IMR-90 (cell line): ENCODE measurements around the gene ADAM23. TPM values are rescaled to one million over a fixed set of nuclear protein-coding genes. Genes with fewer than 3 reads are reported as not detected.

Experiments
- ATAC-seq: fragments of 200-7000 bp; cut with Tn5 transposase; 2 replicates; pipeline ENCODE4 v1.9.1; 2020; ENCODE audit warnings: low read depth, mild to moderate bottlenecking, moderate library complexity
- BruUV-seq: library from RNA; stranded (reverse); fragments of 400-500 nt; replicated peaks from 2 replicates; lab custom pipeline; 2021; lab: Mats Ljungman, UMichigan
- CTCF ChIA-PET: fragments of 300-600 bp; formaldehyde crosslinking; extraction: SDS; loops from one replicate; lab custom pipeline; 2021; ENCODE audit warnings: antibody characterized with exemption; lab: Yijun Ruan, JAX
- POLR2A ChIA-PET: fragments of 300-600 bp; sonication (Branson Sonifier 250); formaldehyde crosslinking; loops from one replicate; lab custom pipeline; 2022; ENCODE audit warnings: antibody characterized with exemption; ENCODE audit not compliant: unreplicated experiment; lab: Charles Lee
- DNase-seq: peaks from one replicate; pipeline ENCODE4 v3.0.0; 2013
- H2AFZ ChIP-seq: replicated peaks from 2 replicates; pipeline ENCODE3; 2013; ENCODE audit warnings: low read length, mild to moderate bottlenecking; ENCODE audit not compliant: poor library complexity
- H2AK5ac ChIP-seq: 2 replicates; pipeline ENCODE4 v1.6.1; 2013; ENCODE audit warnings: low read depth, low read length, inconsistent platforms
- H2AK9ac ChIP-seq: replicated peaks from 2 replicates; pipeline ENCODE3; 2013; ENCODE audit warnings: mild to moderate bottlenecking, low read depth, low read length, moderate library complexity; ENCODE audit not compliant: poor library complexity
- H2BK120ac ChIP-seq: 2 replicates; pipeline ENCODE4 v1.6.1; 2013; ENCODE audit warnings: low read depth, low read length, inconsistent platforms
- H2BK15ac ChIP-seq: 3 replicates; pipeline ENCODE4 v1.6.1; 2013; ENCODE audit warnings: low read depth, low read length, inconsistent platforms
- H2BK20ac ChIP-seq: 2 replicates; pipeline ENCODE4 v1.6.1; 2013; ENCODE audit warnings: low read depth, mild to moderate bottlenecking, inconsistent platforms, low read length, moderate library complexity
- H2BK5ac ChIP-seq: 2 replicates; pipeline ENCODE4 v1.6.1; 2013; ENCODE audit warnings: mild to moderate bottlenecking, low read depth, low read length, inconsistent platforms; ENCODE audit not compliant: poor library complexity, severe bottlenecking
- H3K14ac ChIP-seq: replicated peaks from 2 replicates; pipeline ENCODE4 v1.6.1; 2013; ENCODE audit warnings: low read depth, low read length, inconsistent platforms
- H3K18ac ChIP-seq: 2 replicates; pipeline ENCODE4 v1.6.1; 2013; ENCODE audit warnings: low read depth, low read length, control low read depth
- H3K23ac ChIP-seq: 2 replicates; pipeline ENCODE4 v1.6.1; 2013; ENCODE audit warnings: low read depth, low read length, inconsistent platforms
- H3K27ac ChIP-seq: 2 replicates; pipeline ENCODE4 v1.5.1; 2013; ENCODE audit warnings: mild to moderate bottlenecking, control low read depth, low read length; ENCODE audit not compliant: insufficient read depth
- H3K27me3 ChIP-seq: 2 replicates; pipeline ENCODE4 v1.6.1; 2013; ENCODE audit warnings: low read length; ENCODE audit not compliant: control insufficient read depth, insufficient read depth
- H3K36me3 ChIP-seq: 2 replicates; pipeline ENCODE4 v1.6.1; 2013; ENCODE audit warnings: low read length, mixed read lengths; ENCODE audit not compliant: control insufficient read depth, insufficient read depth
- H3K4ac ChIP-seq: 2 replicates; pipeline ENCODE4 v1.6.1; 2013; ENCODE audit warnings: low read depth, low read length, inconsistent platforms
- H3K4me1 ChIP-seq: 2 replicates; pipeline ENCODE4 v1.6.1; 2013; ENCODE audit warnings: low read length, mixed read lengths; ENCODE audit not compliant: control insufficient read depth, insufficient read depth
- H3K4me2 ChIP-seq: 2 replicates; pipeline ENCODE4 v1.6.1; 2013; ENCODE audit warnings: low read depth, mild to moderate bottlenecking, control low read depth, low read length, moderate library complexity
- H3K4me3 ChIP-seq: 2 replicates; pipeline ENCODE4 v1.5.1; 2013; ENCODE audit warnings: low read depth, mild to moderate bottlenecking, control low read depth, low read length, moderate library complexity; ENCODE audit not compliant: insufficient read depth
- H3K56ac ChIP-seq: 2 replicates; pipeline ENCODE4 v1.6.1; 2013; ENCODE audit warnings: low read length, inconsistent platforms; ENCODE audit not compliant: insufficient read depth; ENCODE audit errors: extremely low read depth
- H3K79me1 ChIP-seq, 2 experiments: 2 replicates each; pipeline ENCODE4 v1.6.1; 2013; ENCODE audit warnings: low read length in 2 of 2, inconsistent platforms in 1 of 2, low read depth in 1 of 2
- H3K9ac ChIP-seq: 2 replicates; pipeline ENCODE4 v1.6.1; 2013; ENCODE audit warnings: low read depth, low read length, control low read depth
- H3K9me1 ChIP-seq: 2 replicates; pipeline ENCODE4 v1.6.1; 2013; ENCODE audit warnings: low read length, inconsistent platforms; ENCODE audit not compliant: insufficient read depth
- H3K9me3 ChIP-seq: 2 replicates; pipeline ENCODE4 v1.6.1; 2013; ENCODE audit warnings: low read length; ENCODE audit not compliant: control insufficient read depth, insufficient read depth
- H4K20me1 ChIP-seq: 2 replicates; pipeline ENCODE4 v1.6.1; 2013; ENCODE audit warnings: low read length, inconsistent platforms; ENCODE audit not compliant: insufficient read depth
- H4K5ac ChIP-seq: 2 replicates; pipeline ENCODE4 v1.6.1; 2013; ENCODE audit warnings: mild to moderate bottlenecking, low read depth, low read length, control low read depth
- H4K8ac ChIP-seq, 2 experiments: 2 replicates each; pipeline ENCODE4 v1.6.1; 2013; ENCODE audit warnings: low read depth in 2 of 2, low read length in 2 of 2, control low read depth in 1 of 2, inconsistent platforms in 1 of 2
- H4K91ac ChIP-seq: 2 replicates; pipeline ENCODE4 v1.6.1; 2013; ENCODE audit warnings: low read depth, low read length, inconsistent platforms; ENCODE audit not compliant: insufficient read depth
- BHLHE40 ChIP-seq: fragments of 150-350 bp; IDR thresholded peaks from 2 replicates; pipeline ENCODE4 v1.6.1; 2016; ENCODE audit warnings: mild to moderate bottlenecking, low read depth, low read length
- CEBPB ChIP-seq: IDR thresholded peaks from 2 replicates; pipeline ENCODE4 v1.6.1; 2012; ENCODE audit warnings: low read depth, low read length, improper control_type of control experiment
- CHD1 ChIP-seq: IDR thresholded peaks from 2 replicates; pipeline ENCODE4 v1.6.1; 2012; ENCODE audit warnings: low read depth, low read length, improper control_type of control experiment
- FOS ChIP-seq: fragments of 150-350 bp; IDR thresholded peaks from 2 replicates; pipeline ENCODE4 v1.6.1; 2016; ENCODE audit warnings: low read depth, low read length
- MAFK ChIP-seq: IDR thresholded peaks from 2 replicates; pipeline ENCODE4 v1.6.1; 2012; ENCODE audit warnings: low read depth, low read length, improper control_type of control experiment
- MAZ ChIP-seq: IDR thresholded peaks from 2 replicates; pipeline ENCODE4 v1.6.1; 2012; ENCODE audit warnings: low read depth, mild to moderate bottlenecking, low read length, improper control_type of control experiment, moderate library complexity, borderline replicate concordance
- MXI1 ChIP-seq: IDR thresholded peaks from 2 replicates; pipeline ENCODE4 v1.6.1; 2012; ENCODE audit warnings: low read depth, mild to moderate bottlenecking, low read length, moderate library complexity, borderline replicate concordance
- NFE2L2 ChIP-seq: fragments of 150-350 bp; IDR thresholded peaks from 2 replicates; pipeline ENCODE4 v1.6.1; 2016; ENCODE audit warnings: low read depth, mild to moderate bottlenecking, low read length
- POLR2A ChIP-seq: IDR thresholded peaks from 2 replicates; pipeline ENCODE4 v1.6.1; 2012; ENCODE audit warnings: mild to moderate bottlenecking, low read depth, low read length
- RAD21 ChIP-seq: IDR thresholded peaks from 2 replicates; pipeline ENCODE4 v1.6.1; 2012; ENCODE audit warnings: low read length, improper control_type of control experiment
- RCOR1 ChIP-seq: IDR thresholded peaks from 2 replicates; pipeline ENCODE4 v1.6.1; 2012; ENCODE audit warnings: mild to moderate bottlenecking, low read length, improper control_type of control experiment; ENCODE audit not compliant: insufficient replicate concordance
- RFX5 ChIP-seq: IDR thresholded peaks from 2 replicates; pipeline ENCODE4 v1.8.0; 2012; ENCODE audit warnings: low read depth, mild to moderate bottlenecking, low read length, moderate library complexity
- SMC3 ChIP-seq: fragments of 150-350 bp; IDR thresholded peaks from 2 replicates; pipeline ENCODE4 v1.6.1; 2016; ENCODE audit warnings: low read depth, mild to moderate bottlenecking, antibody characterized with exemption, low read length, moderate library complexity
- WGBS, 2 experiments: methylation state at CpG; one replicate each; pipeline versions ENCODE4 v1.1.5 to v1.1.7; 2013; ENCODE audit warnings: missing lambda C conversion rate in 2 of 2; ENCODE audit not compliant: insufficient read length in 1 of 2; ENCODE audit errors: extremely low coverage in 2 of 2; 5-methylcytosine and 5-hydroxymethylcytosine counted together
- dilution Hi-C: fragments of 300-500 bp; cut with HindIII; formaldehyde crosslinking; loops from one replicate; pipeline ENCODE4 v1.14.3; 2018; ENCODE audit warnings: low sequenced_read_pairs; ENCODE audit not compliant: unreplicated experiment
- in situ Hi-C: fragments of 300-500 bp; cut with MboI; formaldehyde crosslinking; loops from 3 replicates; pipeline ENCODE4 v1.14.3; 2019; ENCODE audit warnings: low sequenced_read_pairs, inconsistent platforms, mixed read lengths
- intact Hi-C: fragments of 100-400 bp; cut with micrococcal nuclease; formaldehyde crosslinking; loops from 2 replicates; pipeline ENCODE4 v1.10.0; 2022
- polyA plus RNA-seq, 3 experiments: library from polyadenylated mRNA; depleted of rRNA; stranded (reverse); fragments of >200 nt; gene quantifications; 2 replicates each; pipeline ENCODE4 v1.2.3, GENCODE V29; 2012; ENCODE audit warnings: low replicate concordance in 1 of 3
- total RNA-seq: library from RNA; depleted of rRNA; stranded (reverse); fragments of >200 nt; gene quantifications from 2 replicates; pipeline ENCODE4 v1.2.3, GENCODE V29; 2012
- TF ChIP-seq, protein P1 (sequence below): conservative IDR thresholded peaks from 2 replicates; pipeline ENCODE4 v1.5.1; 2012; ENCODE audit warnings: mild to moderate bottlenecking, low read depth, low read length, improper control_type of control experiment
- TF ChIP-seq, protein P2 (sequence below): fragments of 150-350 bp; IDR thresholded peaks from 2 replicates; pipeline ENCODE4 v1.6.1; 2016; ENCODE audit warnings: low read depth, mild to moderate bottlenecking, low read length, moderate library complexity, borderline replicate concordance
- TF ChIP-seq, protein P3 (sequence below): fragments of 150-350 bp; IDR thresholded peaks from 2 replicates; pipeline ENCODE4 v1.6.1; 2017; ENCODE audit warnings: mild to moderate bottlenecking, antibody characterized with exemption, low read length, low read depth

Gene ADAM23
- total and polyA plus RNA-seq, 2 of the 4 experiments (the other 2 are of a cell fraction), result 2.9 to 10.3 TPM

DNA sequence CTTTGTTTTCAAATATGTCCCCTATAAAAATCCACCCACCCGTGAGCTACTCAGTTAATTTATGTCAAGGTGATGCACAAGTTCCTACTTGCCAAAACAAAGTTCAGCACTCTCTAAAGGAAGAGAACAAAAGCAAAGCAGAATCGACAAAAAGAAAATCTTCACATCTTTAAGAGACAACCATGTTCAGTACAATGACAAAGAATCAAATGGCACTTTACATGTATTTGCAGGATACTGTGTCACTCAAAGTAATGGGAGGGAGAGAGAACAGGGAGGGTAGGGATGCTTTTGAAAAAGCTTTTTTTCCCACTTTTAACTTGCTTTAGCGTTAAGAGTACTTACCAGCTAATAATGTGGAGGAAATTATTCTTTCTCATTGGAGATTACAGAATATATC, 159.9 kb downstream of the ADAM23 start:
- H4K8ac ChIP-seq, result no peak overlapping the region
- no peak overlapping the region for H4K91ac ChIP-seq
- intact Hi-C loops, result no loop called here
- H3K27ac ChIP-seq, result no peak overlapping the region
- H2BK20ac ChIP-seq, result no peak overlapping the region
- H3K56ac ChIP-seq, result no peak overlapping the region
- DNase-seq (no peak), ATAC-seq (no peak)
- no peaks in the 10 kb centered on the region for H3K79me1 ChIP-seq
- H3K9ac ChIP-seq, result no peak overlapping the region
- H3K27me3 ChIP-seq, result no peaks in the 10 kb centered on the region
- no peak overlapping the region for H2AK9ac ChIP-seq
- no peaks in the 10 kb centered on the region for H4K20me1 ChIP-seq
- no peak overlapping the region for H2BK120ac ChIP-seq
- H2AFZ ChIP-seq, result no peak overlapping the region
- H3K4ac ChIP-seq, result no peak overlapping the region
- ChIA-PET POLR2A (no interaction called here), CTCF (interaction anchor here (0.6 to 1.6 kb wide), 2 partner anchors 166 to 348 kb away, joined by 3 read pairs; no protein-coding TSS in a partner anchor)
- no peak overlapping the region for H3K4me3 ChIP-seq
- BruUV-seq, result no TSS peak
- no peak overlapping the region for H3K23ac ChIP-seq
- no peak overlapping the region for H2AK5ac ChIP-seq
- dilution Hi-C loops, result no loop called here
- H3K4me1 ChIP-seq, result no peaks in the 10 kb centered on the region
- 88% methylated on average over 1 of the region's 3 CpGs; no CpG with 5 or more reads in 1 of the 2 experiments for WGBS, 2 experiments
- H2BK15ac ChIP-seq, result no peak overlapping the region
- no peaks in the 10 kb centered on the region for H3K9me1 ChIP-seq
- in situ Hi-C loops, result no loop called here
- H3K36me3 ChIP-seq, result no peaks in the 10 kb centered on the region
- H3K9me3 ChIP-seq, result no peaks in the 10 kb centered on the region
- no peak overlapping the region for H3K14ac ChIP-seq
- H2BK5ac ChIP-seq, result no peak overlapping the region
- no peak overlapping the region for H4K5ac ChIP-seq
- H3K18ac ChIP-seq, result no peak overlapping the region
- H3K4me2 ChIP-seq, result no peak overlapping the region
- no peak for TF ChIP-seq FOS
- TF ChIP-seq BHLHE40, result no peak
- no peak for TF ChIP-seq NFE2L2
- TF ChIP-seq MAZ, result no peak
- no peak for TF ChIP-seq SMC3
- TF ChIP-seq, protein P1, sequence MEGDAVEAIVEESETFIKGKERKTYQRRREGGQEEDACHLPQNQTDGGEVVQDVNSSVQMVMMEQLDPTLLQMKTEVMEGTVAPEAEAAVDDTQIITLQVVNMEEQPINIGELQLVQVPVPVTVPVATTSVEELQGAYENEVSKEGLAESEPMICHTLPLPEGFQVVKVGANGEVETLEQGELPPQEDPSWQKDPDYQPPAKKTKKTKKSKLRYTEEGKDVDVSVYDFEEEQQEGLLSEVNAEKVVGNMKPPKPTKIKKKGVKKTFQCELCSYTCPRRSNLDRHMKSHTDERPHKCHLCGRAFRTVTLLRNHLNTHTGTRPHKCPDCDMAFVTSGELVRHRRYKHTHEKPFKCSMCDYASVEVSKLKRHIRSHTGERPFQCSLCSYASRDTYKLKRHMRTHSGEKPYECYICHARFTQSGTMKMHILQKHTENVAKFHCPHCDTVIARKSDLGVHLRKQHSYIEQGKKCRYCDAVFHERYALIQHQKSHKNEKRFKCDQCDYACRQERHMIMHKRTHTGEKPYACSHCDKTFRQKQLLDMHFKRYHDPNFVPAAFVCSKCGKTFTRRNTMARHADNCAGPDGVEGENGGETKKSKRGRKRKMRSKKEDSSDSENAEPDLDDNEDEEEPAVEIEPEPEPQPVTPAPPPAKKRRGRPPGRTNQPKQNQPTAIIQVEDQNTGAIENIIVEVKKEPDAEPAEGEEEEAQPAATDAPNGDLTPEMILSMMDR, result no peak
- no peak for TF ChIP-seq MAFK
- TF ChIP-seq POLR2A, result no peak
- TF ChIP-seq MXI1, result no peak
- TF ChIP-seq CHD1, result no peak
- TF ChIP-seq, protein P2, sequence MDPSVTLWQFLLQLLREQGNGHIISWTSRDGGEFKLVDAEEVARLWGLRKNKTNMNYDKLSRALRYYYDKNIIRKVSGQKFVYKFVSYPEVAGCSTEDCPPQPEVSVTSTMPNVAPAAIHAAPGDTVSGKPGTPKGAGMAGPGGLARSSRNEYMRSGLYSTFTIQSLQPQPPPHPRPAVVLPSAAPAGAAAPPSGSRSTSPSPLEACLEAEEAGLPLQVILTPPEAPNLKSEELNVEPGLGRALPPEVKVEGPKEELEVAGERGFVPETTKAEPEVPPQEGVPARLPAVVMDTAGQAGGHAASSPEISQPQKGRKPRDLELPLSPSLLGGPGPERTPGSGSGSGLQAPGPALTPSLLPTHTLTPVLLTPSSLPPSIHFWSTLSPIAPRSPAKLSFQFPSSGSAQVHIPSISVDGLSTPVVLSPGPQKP, result no peak
- no peak for TF ChIP-seq CEBPB
- TF ChIP-seq RCOR1, result no peak
- TF ChIP-seq, protein P3, sequence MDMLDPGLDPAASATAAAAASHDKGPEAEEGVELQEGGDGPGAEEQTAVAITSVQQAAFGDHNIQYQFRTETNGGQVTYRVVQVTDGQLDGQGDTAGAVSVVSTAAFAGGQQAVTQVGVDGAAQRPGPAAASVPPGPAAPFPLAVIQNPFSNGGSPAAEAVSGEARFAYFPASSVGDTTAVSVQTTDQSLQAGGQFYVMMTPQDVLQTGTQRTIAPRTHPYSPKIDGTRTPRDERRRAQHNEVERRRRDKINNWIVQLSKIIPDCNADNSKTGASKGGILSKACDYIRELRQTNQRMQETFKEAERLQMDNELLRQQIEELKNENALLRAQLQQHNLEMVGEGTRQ, result no peak
- TF ChIP-seq RFX5, result no peak
- no peak for TF ChIP-seq RAD21
